T-cell (primary cell): ENCODE data around the gene TCAP. TPM values are rescaled to one million over a fixed set of nuclear protein-coding genes. Genes with fewer than 3 reads are reported as not detected.

Source experiments
- ATAC-seq, 4 experiments: fragments of 200-7000 bp in 3 of 4; fragments of 150-1000 bp in 1 of 4; cut with Tn5 transposase; replicated peaks in 1 of 4; 1 replicate in 3 of 4; 2 replicates in 1 of 4; pipeline ENCODE4 v1.10.0; 2021; ENCODE audit warnings: moderate library complexity in 3 of 4, mild to moderate bottlenecking in 2 of 4, moderate number of reproducible peaks in 1 of 4
- CTCF ChIA-PET, 2 donors: fragments of 300-600 bp; sonication (Branson Sonifier 250); formaldehyde crosslinking; loops; one replicate each; lab custom pipeline; 2022; ENCODE audit warnings: antibody characterized with exemption in 2 of 2; lab: Charles Lee
- POLR2A ChIA-PET, 2 donors: fragments of 300-600 bp; sonication (Branson Sonifier 250); formaldehyde crosslinking; loops; one replicate each; lab custom pipeline; 2022; ENCODE audit warnings: antibody characterized with exemption in 2 of 2; lab: Charles Lee
- DNase-seq, 35 experiments: peaks; one replicate each; pipeline versions ENCODE4 v3.0.0 to v3.0.0-alpha.2; 2013 to 2023
- H3K27ac ChIP-seq: one replicate; pipeline ENCODE4 v1.5.1; 2013; ENCODE audit warnings: low read length
- H3K27me3 ChIP-seq, 2 experiments: replicated peaks in 1 of 2; 1 replicate in 1 of 2; 2 replicates in 1 of 2; pipeline versions ENCODE4 v1.6.1 to v1.7.0; 2013; ENCODE audit warnings: low read length in 1 of 2, mixed read lengths in 1 of 2; ENCODE audit not compliant: control insufficient read depth in 2 of 2, insufficient read depth in 2 of 2; ENCODE audit errors: extremely low read depth in 1 of 2
- H3K36me3 ChIP-seq, 2 donors: 1 replicate in 1 of 2; 2 replicates in 1 of 2; pipeline versions ENCODE4 v1.6.1 to v1.7.0; 2013; ENCODE audit warnings: low read length in 1 of 2; ENCODE audit not compliant: control insufficient read depth in 2 of 2, insufficient read depth in 1 of 2; ENCODE audit errors: extremely low read depth in 1 of 2
- H3K4me1 ChIP-seq, 2 experiments: 1 replicate in 1 of 2; 2 replicates in 1 of 2; pipeline versions ENCODE4 v1.6.1 to v1.7.0; 2013; ENCODE audit warnings: low read length in 2 of 2, mixed read lengths in 1 of 2; ENCODE audit not compliant: insufficient read depth in 2 of 2, control insufficient read depth in 1 of 2; ENCODE audit errors: extremely low read depth in 1 of 2
- H3K4me3 ChIP-seq, 2 donors: 1 replicate in 1 of 2; 2 replicates in 1 of 2; pipeline versions ENCODE4 v1.5.1 to v1.7.0; 2013; ENCODE audit warnings: mild to moderate bottlenecking in 2 of 2, low read length in 1 of 2, moderate library complexity in 1 of 2; ENCODE audit not compliant: control insufficient read depth in 1 of 2; ENCODE audit errors: extremely low read depth in 1 of 2
- H3K9me3 ChIP-seq: 2 replicates; pipeline ENCODE4 v1.7.0; 2013
- H3K27ac Mint-ChIP-seq, 2 donors: one replicate each; pipeline ENCODE4 v1.8.0; 2020 to 2021; ENCODE audit warnings: mild to moderate bottlenecking in 2 of 2, mixed read lengths in 2 of 2
- H3K27me3 Mint-ChIP-seq, 2 donors: one replicate each; pipeline ENCODE4 v1.8.0; 2021 to 2022; ENCODE audit warnings: mixed read lengths in 2 of 2
- H3K36me3 Mint-ChIP-seq: one replicate; pipeline ENCODE4 v1.8.0; 2021; ENCODE audit warnings: mixed read lengths
- H3K4me1 Mint-ChIP-seq, 3 donors: one replicate each; pipeline ENCODE4 v1.8.0; 2020 to 2022; ENCODE audit warnings: mixed read lengths in 3 of 3, mild to moderate bottlenecking in 1 of 3
- H3K4me3 Mint-ChIP-seq, 3 donors: one replicate each; pipeline ENCODE4 v1.8.0; 2020 to 2022; ENCODE audit warnings: mild to moderate bottlenecking in 3 of 3, mixed read lengths in 3 of 3, moderate library complexity in 3 of 3
- H3K9me3 Mint-ChIP-seq, 3 donors: one replicate each; pipeline ENCODE4 v1.8.0; 2020 to 2022; ENCODE audit warnings: mixed read lengths in 3 of 3
- WGBS: methylation state at CpG from one replicate; pipeline ENCODE4 v1.1.5; 2013; ENCODE audit warnings: missing lambda C conversion rate; ENCODE audit not compliant: insufficient coverage; 5-methylcytosine and 5-hydroxymethylcytosine counted together
- total RNA-seq, 35 experiments: library from RNA in 6 of 35; stranded (reverse) in 6 of 35; fragments of 120-200 nt in 1 of 35; gene quantifications; one replicate each; pipeline versions ENCODE4 v1.2.1 to v1.2.4 and lab custom pipeline; 2013 to 2026

TCAP gene
- total RNA-seq, 5 donors from 2014 or later (not counting 1 experiment from before 2014, with no cell fraction given) = 2.2 to 7.8 (median 6.6) TPM

DNA sequence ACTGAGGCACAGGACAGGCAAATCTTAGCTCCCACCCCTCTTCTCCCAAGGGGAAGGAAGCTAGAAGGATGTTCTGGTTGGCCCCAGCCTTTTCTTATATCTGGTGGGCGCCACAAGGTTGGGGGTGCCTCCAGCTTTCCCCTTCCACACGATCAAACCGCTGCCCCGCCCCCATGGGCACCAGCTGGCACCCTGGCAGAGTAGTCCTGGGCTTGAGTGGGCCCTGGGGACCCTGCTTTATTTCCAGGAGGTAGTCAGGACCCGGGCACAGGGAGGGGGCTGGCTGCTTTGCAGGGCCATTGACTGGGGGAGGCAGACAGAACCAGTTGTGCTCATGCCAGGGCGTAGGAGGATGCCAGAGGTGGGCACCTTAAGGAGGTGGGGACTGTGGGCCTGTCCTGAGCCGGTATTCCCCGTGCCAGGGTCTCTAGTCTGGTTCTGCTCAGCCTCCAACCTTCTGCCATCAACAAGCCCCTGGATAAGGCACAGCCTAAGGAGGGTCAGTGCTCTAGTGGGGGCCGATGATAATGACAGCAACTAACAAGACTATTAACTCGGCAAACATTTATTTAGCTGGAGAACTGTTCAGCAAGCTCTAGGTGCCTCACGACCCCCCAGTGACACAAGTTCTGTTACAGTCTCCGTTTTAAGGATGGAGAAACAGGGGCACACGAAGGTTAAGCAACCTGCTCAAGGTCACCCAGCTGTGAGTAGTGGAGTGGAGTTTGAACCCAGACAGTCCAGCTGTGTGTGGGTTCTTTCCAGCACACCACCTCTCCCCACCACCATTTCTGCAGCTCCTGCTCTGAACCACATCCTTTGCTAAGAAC is 46.0 kb upstream of the TCAP start:
- Mint-ChIP-seq H3K4me3 (peak overlapping the region in 1 of 3 donors; percentile 84), H3K27me3 (peaks cover 7 to 13% of the 10 kb centered on the region in 2 donors), H3K36me3 (no peaks in the 10 kb centered on the region), H3K4me1 (peaks cover 22 to 25% (median 22%) of the 10 kb centered on the region in 3 donors), H3K27ac (no peak overlapping the region), H3K9me3 (no peaks in the 10 kb centered on the region)
- POLR2A ChIA-PET = interaction anchor here (0.6 to 1.1 kb wide), 2 partner anchors 9 kb away, joined by 4 to 9 read pairs; no protein-coding TSS in a partner anchor
- peaks cover 10 to 41% of the 10 kb centered on the region in 2 experiments for H3K4me1 ChIP-seq
- CTCF ChIA-PET = interaction anchor here (0.5 to 3.2 kb wide), 7 partner anchors 9 to 354 kb away, joined by 3 to 27 read pairs (median 4); no protein-coding TSS in a partner anchor
- DNase-seq = no peak
- ATAC-seq = no peak
- no peak overlapping the region for H3K27ac ChIP-seq
- peaks cover 2 to 39% of the 10 kb centered on the region in 2 experiments for H3K27me3 ChIP-seq
- H3K9me3 ChIP-seq = no peaks in the 10 kb centered on the region
- no peak overlapping the region for H3K4me3 ChIP-seq
- no peaks in the 10 kb centered on the region for H3K36me3 ChIP-seq
- 85% methylated on average over 9 of the region's 13 CpGs for WGBS

GRCh38 chr17:39619786-39620101 is 45.4 kb upstream of the TCAP start:
- Mint-ChIP-seq H3K4me3 (no peak overlapping the region), H3K4me1 (peaks cover 22 to 25% (median 24%) of the 10 kb centered on the region in 3 donors), H3K27ac (no peak overlapping the region), H3K9me3 (no peaks in the 10 kb centered on the region), H3K27me3 (peaks cover 3 to 11% of the 10 kb centered on the region in 2 donors), H3K36me3 (no peaks in the 10 kb centered on the region)
- H3K27ac ChIP-seq = no peak overlapping the region
- DNase-seq (no peak), ATAC-seq (no peak)
- H3K27me3 ChIP-seq = peaks cover 2 to 42% of the 10 kb centered on the region in 2 experiments
- ChIA-PET POLR2A (interaction anchor here in 1 of 2 donors (1.1 kb wide), 1 partner anchor 8 kb away, joined by 9 read pairs; no protein-coding TSS in a partner anchor), CTCF (interaction anchor here in 1 of 2 donors (0.7 to 3.2 kb wide), 4 partner anchors 8 to 360 kb away, joined by 3 to 27 read pairs (median 6); partner anchors contain the start of gene PSMD3)
- no CpG with 5 or more reads among the region's 1 CpG for WGBS
- H3K36me3 ChIP-seq = no peaks in the 10 kb centered on the region
- H3K4me1 ChIP-seq = peaks cover 10 to 41% of the 10 kb centered on the region in 2 experiments
- no peaks in the 10 kb centered on the region for H3K9me3 ChIP-seq
- no peak overlapping the region for H3K4me3 ChIP-seq

DNA sequence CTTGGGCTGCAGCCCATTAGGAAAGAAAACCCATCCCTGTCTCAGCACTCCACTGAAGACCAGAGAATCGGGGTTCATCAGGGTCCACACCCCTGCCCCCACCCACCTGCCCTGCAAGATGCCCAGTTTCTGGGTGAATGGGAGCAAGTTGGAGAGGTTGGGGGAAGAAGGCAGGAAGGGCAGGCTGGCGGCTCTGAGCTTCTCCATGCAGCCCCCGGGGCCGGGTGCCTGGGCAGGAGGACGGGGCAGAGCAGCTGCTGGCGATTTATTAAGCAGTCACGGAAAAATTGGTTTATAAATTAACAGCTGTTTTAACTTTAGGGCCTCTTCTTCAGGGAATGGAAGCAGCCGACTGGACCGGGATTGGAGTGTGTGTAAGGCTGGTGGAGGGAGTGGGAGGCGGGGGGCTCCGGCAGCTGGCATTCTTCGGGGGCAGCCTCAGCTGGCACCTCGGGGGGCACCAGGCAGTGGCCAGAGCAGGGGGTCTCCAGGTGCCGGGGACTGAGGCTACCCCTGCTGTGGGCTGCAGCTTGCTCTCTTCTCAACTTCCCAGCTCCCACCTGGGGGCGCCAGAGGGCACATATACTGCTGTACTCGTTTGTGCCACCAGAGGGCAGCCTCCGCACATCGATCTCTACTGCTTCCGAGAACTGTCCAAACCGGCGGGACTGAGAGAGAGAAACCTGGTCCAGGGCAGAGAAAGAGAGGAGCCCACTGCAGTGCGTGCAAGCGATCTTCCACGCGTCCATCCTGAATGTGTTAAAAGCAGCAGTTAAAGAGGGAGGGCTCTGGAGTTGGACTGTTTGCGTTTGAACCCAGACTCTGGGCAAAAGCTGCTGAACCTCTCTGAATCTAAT is 43.4 kb upstream of the TCAP start:
- H3K36me3 ChIP-seq = no peaks in the 10 kb centered on the region
- H3K27me3 ChIP-seq = peaks cover 0 to 48% of the 10 kb centered on the region in 2 experiments
- H3K27me3 Mint-ChIP-seq = peaks cover 17 to 20% of the 10 kb centered on the region in 2 donors
- peaks cover 25 to 31% (median 30%) of the 10 kb centered on the region in 3 donors for H3K4me1 Mint-ChIP-seq
- peak overlapping the region; percentile 17 to 18 for H3K4me3 ChIP-seq
- ChIA-PET CTCF (interaction anchor here (0.5 to 3.3 kb wide), 37 partner anchors 8 to 491 kb away, joined by 3 to 40 read pairs (median 3); partner anchors contain the start of genes MIEN1 (in 1 of the 2), ORMDL3 (in 1 of the 2), PGAP3 (in 1 of the 2) and PSMD3 (in 1 of the 2)), POLR2A (interaction anchor here in 1 of 2 donors (0.6 to 0.7 kb wide), 2 partner anchors 31 to 42 kb away, joined by 3 to 13 read pairs; no protein-coding TSS in a partner anchor)
- peak overlapping the region; percentile 38 for H3K27ac ChIP-seq
- peak; percentile 64 to 83 (median 70) for ATAC-seq
- no peaks in the 10 kb centered on the region for H3K36me3 Mint-ChIP-seq
- peak overlapping the region; percentile 51 to 69 (median 62) for H3K4me3 Mint-ChIP-seq
- H3K9me3 ChIP-seq = no peaks in the 10 kb centered on the region
- DNase-seq = peak; percentile 51 to 98 (median 83)
- no peaks in the 10 kb centered on the region for H3K9me3 Mint-ChIP-seq
- 13% methylated on average over 23 of the region's 26 CpGs for WGBS
- H3K4me1 ChIP-seq = peaks cover 13 to 49% of the 10 kb centered on the region in 2 experiments
- H3K27ac Mint-ChIP-seq = peak overlapping the region; percentile 71 to 76

DNA sequence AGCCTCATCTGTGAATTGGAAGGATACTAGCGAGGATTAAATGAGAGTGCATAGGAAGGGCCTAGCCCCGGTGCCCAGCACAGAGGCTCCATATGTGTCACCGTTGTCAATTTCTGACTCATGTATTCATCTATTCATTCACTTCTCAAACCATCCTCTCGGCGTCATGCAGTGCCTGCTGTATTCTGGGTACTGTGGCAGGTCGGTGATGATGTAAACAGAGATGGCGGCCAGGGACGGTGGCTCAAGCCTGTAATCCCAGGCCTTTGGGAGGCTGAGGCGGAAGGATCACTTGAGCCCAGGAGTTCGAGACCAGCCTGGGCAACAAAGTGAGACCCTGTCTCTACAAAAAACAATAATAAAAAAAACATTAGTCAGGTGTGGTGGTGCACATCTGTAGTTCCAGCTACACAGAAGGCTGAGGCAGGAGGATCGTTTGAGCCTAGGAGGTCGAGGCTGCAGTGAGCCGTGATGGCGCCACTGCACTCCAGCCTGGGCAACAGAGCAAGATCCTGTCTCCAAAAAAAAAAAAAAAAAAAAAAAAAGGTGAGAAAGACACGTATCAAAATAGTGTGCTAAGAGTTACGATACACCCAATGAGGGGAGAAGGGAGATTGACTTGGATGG is 42.7 kb upstream of the TCAP start:
- Histone ChIP-seq H3K4me3 (peak overlapping the region in 1 of 2 donors; percentile 18), H3K27ac (peak overlapping the region; percentile 38), H3K4me1 (peaks cover 14 to 49% of the 10 kb centered on the region in 2 experiments), H3K27me3 (peaks cover 0 to 48% of the 10 kb centered on the region in 2 experiments), H3K36me3 (no peaks in the 10 kb centered on the region), H3K9me3 (no peaks in the 10 kb centered on the region)
- peaks cover 19 to 22% of the 10 kb centered on the region in 2 donors for H3K27me3 Mint-ChIP-seq
- no peaks in the 10 kb centered on the region for H3K9me3 Mint-ChIP-seq
- ChIA-PET CTCF (interaction anchor here (0.6 to 3.3 kb wide), 18 partner anchors 9 to 444 kb away, joined by 3 to 40 read pairs (median 4); partner anchors contain the start of genes ORMDL3 (in 1 of the 2), PNMT (in 1 of the 2) and PSMD3 (in 1 of the 2)), POLR2A (interaction anchor here in 1 of 2 donors (0.7 kb wide), 1 partner anchor 30 kb away, joined by 13 read pairs; no protein-coding TSS in a partner anchor)
- 20% methylated on average over 1 of the region's 16 CpGs for WGBS
- H3K36me3 Mint-ChIP-seq = no peaks in the 10 kb centered on the region
- DNase-seq = peak in 11 of 35 experiments; percentile 7 to 61 (median 20)
- H3K4me3 Mint-ChIP-seq = peak overlapping the region; percentile 51 to 69 (median 62)
- ATAC-seq = peak; percentile 4 to 13 (median 7)
- peak overlapping the region; percentile 71 to 76 for H3K27ac Mint-ChIP-seq
- H3K4me1 Mint-ChIP-seq = peaks cover 25 to 32% (median 31%) of the 10 kb centered on the region in 3 donors

- DNase-seq (peak; percentile 52 to 89 (median 78)), ATAC-seq (peak; percentile 61 to 68 (median 64))
- H3K27ac ChIP-seq = no peak overlapping the region
- peaks cover 0 to 55% of the 10 kb centered on the region in 2 experiments for H3K27me3 ChIP-seq
- Mint-ChIP-seq H3K36me3 (no peaks in the 10 kb centered on the region), H3K4me3 (peak overlapping the region in 1 of 3 donors; percentile 21), H3K9me3 (no peaks in the 10 kb centered on the region), H3K4me1 (peaks cover 22 to 36% (median 30%) of the 10 kb centered on the region in 3 donors), H3K27me3 (peaks cover 26 to 27% of the 10 kb centered on the region in 2 donors), H3K27ac (no peak overlapping the region)
- no peak overlapping the region for H3K4me3 ChIP-seq
- ChIA-PET CTCF (interaction anchor here (0.6 to 3.3 kb wide), 16 partner anchors 9 to 443 kb away, joined by 3 to 40 read pairs (median 4); partner anchors contain the start of gene PNMT (in 1 of the 2)), POLR2A (no interaction called here)
- H3K4me1 ChIP-seq = peaks cover 14 to 45% of the 10 kb centered on the region in 2 experiments
- no peaks in the 10 kb centered on the region for H3K9me3 ChIP-seq
- no peaks in the 10 kb centered on the region for H3K36me3 ChIP-seq
- WGBS = 0% methylated on average over 11 of the region's 16 CpGs
Measured at GRCh38 chr17:39623356-39623950, 41.7 kb upstream of the TCAP start.
